HG03520 (cell line): ENCODE measurements around the gene INO80D.

ENCODE experiments used
- ATAC-seq: cut with Tn5 transposase; IDR thresholded peaks from one replicate; pipeline ENCODE4 v1.9.1; 2021; ENCODE audit warnings: mild to moderate bottlenecking, moderate library complexity; ENCODE audit not compliant: unreplicated experiment

Gene INO80D

GRCh38 chr2:205947621-205948495, 138.1 kb downstream of the INO80D start:
- peak; percentile 94 for ATAC-seq

- ATAC-seq = no peak
Observed at GRCh38 chr2:205946226-205946625, 139.7 kb downstream of the INO80D start.
